ENCODE measurements around the gene SRC.
"Not testable (repeated sequence)": the region's sequence is repeated elsewhere in the genome, so short reads cannot be mapped to it uniquely, and the experiment has no call there.

Gene SRC

GRCh38 chr20:37334450-37334849 lies 11.5 kb upstream of the SRC start:
- in situ Hi-C loops (cut with HindIII; ENCODE audit: low pct_ligation_motif_present, low sequenced_read_pairs): no loop called here
- H3K27me3 ChIP-seq (replicated peaks): no peaks in the 10 kb centered on the region
- no peak for TF ChIP-seq CTCF (IDR thresholded peaks at IDR 0.05; ENCODE audit: low read depth, low read length, missing control alignments)
- DNase-seq: no peak
- no peak overlapping the region for H3K27ac ChIP-seq
- no peak overlapping the region for H3K4me3 ChIP-seq (ENCODE audit: low read depth, low read length)
- H3K36me3 ChIP-seq (replicated peaks): no peaks in the 10 kb centered on the region

- in situ Hi-C loops (cut with HindIII; ENCODE audit: low pct_ligation_motif_present, low sequenced_read_pairs): no loop called here
- TF ChIP-seq CTCF (IDR thresholded peaks at IDR 0.05; ENCODE audit: low read depth, low read length, missing control alignments): no peak
- DNase-seq: no peak
- Histone ChIP-seq H3K4me3 (ENCODE audit: low read depth, low read length) (no peak overlapping the region), H3K36me3 (replicated peaks) (no peaks in the 10 kb centered on the region), H3K27ac (no peak overlapping the region), H3K27me3 (replicated peaks) (no peaks in the 10 kb centered on the region)
These were observed 10.1 kb upstream of the SRC start for GRCh38 chr20:37335642-37336368.

- TF ChIP-seq CTCF (IDR thresholded peaks at IDR 0.05; ENCODE audit: low read depth, low read length, missing control alignments): no peak
- DNase-seq: no peak
- H3K36me3 ChIP-seq (replicated peaks): no peaks in the 10 kb centered on the region
- H3K4me3 ChIP-seq (ENCODE audit: low read depth, low read length): no peak overlapping the region
- in situ Hi-C loops (cut with HindIII; ENCODE audit: low pct_ligation_motif_present, low sequenced_read_pairs): no loop called here
- no peaks in the 10 kb centered on the region for H3K27me3 ChIP-seq (replicated peaks)
- no peak overlapping the region for H3K27ac ChIP-seq
These were observed 9.4 kb upstream of the SRC start for GRCh38 chr20:37336369-37337207.

- no peak overlapping the region for H3K27ac ChIP-seq
- TF ChIP-seq CTCF (IDR thresholded peaks at IDR 0.05; ENCODE audit: low read depth, low read length, missing control alignments): no peak
These were observed 8.5 kb upstream of the SRC start for GRCh38 chr20:37337208-37337991.

GRCh38 chr20:37338380-37338779 lies 7.6 kb upstream of the SRC start:
- H3K4me3 ChIP-seq (ENCODE audit: low read depth, low read length); H3K27ac ChIP-seq; in situ Hi-C loops (cut with HindIII; ENCODE audit: low pct_ligation_motif_present, low sequenced_read_pairs); H3K36me3 ChIP-seq (replicated peaks); DNase-seq; H3K27me3 ChIP-seq (replicated peaks): not testable (repeated sequence)

More at GRCh38 chr20:37337208-37337991, 8.5 kb upstream of the SRC start:
- in situ Hi-C loops (cut with HindIII; ENCODE audit: low pct_ligation_motif_present, low sequenced_read_pairs): no loop called here
- no peak for DNase-seq
- Histone ChIP-seq H3K27me3 (replicated peaks) (no peaks in the 10 kb centered on the region), H3K36me3 (replicated peaks) (no peaks in the 10 kb centered on the region), H3K4me3 (ENCODE audit: low read depth, low read length) (no peak overlapping the region)

- in situ Hi-C loops (cut with HindIII; ENCODE audit: low pct_ligation_motif_present, low sequenced_read_pairs): no loop called here
- H3K36me3 ChIP-seq (replicated peaks): no peaks in the 10 kb centered on the region
- H3K4me3 ChIP-seq (ENCODE audit: low read depth, low read length): no peak overlapping the region
- no peak for TF ChIP-seq CTCF (IDR thresholded peaks at IDR 0.05; ENCODE audit: low read depth, low read length, missing control alignments)
- H3K27ac ChIP-seq: no peak overlapping the region
- no peak for DNase-seq
- no peaks in the 10 kb centered on the region for H3K27me3 ChIP-seq (replicated peaks)
These were observed 6.7 kb upstream of the SRC start for GRCh38 chr20:37339208-37339607.

GRCh38 chr20:37339764-37340109 lies 6.2 kb upstream of the SRC start:
- H3K4me3 ChIP-seq (ENCODE audit: low read depth, low read length); DNase-seq; H3K27me3 ChIP-seq (replicated peaks); in situ Hi-C loops (cut with HindIII; ENCODE audit: low pct_ligation_motif_present, low sequenced_read_pairs); H3K27ac ChIP-seq; H3K36me3 ChIP-seq (replicated peaks): not testable (repeated sequence)

Data from brain microvascular endothelial cell (primary cell).